SK-N-DZ (cell line): ENCODE results near the gene SERINC1.

Experiments
- DNase-seq: peaks from one replicate; pipeline ENCODE4 v3.0.0-alpha.2; 2015; ENCODE audit warnings: low spot score
- small RNA-seq, 2 experiments: library from RNA; depleted of rRNA; stranded (forward); fragments of <200 nt; gene quantifications; one replicate each; pipeline ENCODE3, GENCODE V24; 2014

Gene SERINC1

DNA sequence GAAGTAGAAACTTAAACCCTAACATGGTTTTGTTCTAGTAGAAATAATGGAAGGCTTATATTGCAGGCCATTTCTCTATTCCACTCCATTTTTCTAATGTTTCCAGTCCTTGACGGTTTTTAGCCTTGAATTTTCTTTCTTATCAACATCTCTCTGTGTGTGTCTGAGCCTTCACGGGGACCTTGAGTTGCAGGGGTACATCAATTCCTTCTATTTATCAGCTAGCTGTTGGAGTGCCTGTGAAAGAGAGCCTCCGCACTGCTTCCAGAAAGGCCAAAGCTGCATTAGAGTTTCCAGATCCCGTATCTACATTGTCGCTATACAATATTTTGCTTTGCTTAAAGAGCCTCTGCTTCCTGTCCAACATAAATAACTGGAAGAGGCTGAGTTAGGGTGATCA, 77.6 kb downstream of the SERINC1 start:
- DNase-seq: no peak

- DNase-seq: no peak
These were observed 78.2 kb downstream of the SERINC1 start for GRCh38 chr6:122393351-122393896.

Small RNA genes within 50 kb of the gene (small RNA-seq; reads per million reads assigned to genes)
- gene Z99129.1: 0 reads per million in 2 experiments
